NCI-H748 (cell line): Measurements from ENCODE around the gene ANG.
"Not testable (repeated sequence)": the region's sequence is repeated elsewhere in the genome, so short reads cannot be mapped to it uniquely, and the experiment has no call there.

ENCODE experiments used
- DNase-seq: peaks from one replicate; lab custom pipeline; 2025; ENCODE audit not compliant: unreplicated experiment; lab: John Stamatoyannopoulos, UW

Gene ANG

DNA sequence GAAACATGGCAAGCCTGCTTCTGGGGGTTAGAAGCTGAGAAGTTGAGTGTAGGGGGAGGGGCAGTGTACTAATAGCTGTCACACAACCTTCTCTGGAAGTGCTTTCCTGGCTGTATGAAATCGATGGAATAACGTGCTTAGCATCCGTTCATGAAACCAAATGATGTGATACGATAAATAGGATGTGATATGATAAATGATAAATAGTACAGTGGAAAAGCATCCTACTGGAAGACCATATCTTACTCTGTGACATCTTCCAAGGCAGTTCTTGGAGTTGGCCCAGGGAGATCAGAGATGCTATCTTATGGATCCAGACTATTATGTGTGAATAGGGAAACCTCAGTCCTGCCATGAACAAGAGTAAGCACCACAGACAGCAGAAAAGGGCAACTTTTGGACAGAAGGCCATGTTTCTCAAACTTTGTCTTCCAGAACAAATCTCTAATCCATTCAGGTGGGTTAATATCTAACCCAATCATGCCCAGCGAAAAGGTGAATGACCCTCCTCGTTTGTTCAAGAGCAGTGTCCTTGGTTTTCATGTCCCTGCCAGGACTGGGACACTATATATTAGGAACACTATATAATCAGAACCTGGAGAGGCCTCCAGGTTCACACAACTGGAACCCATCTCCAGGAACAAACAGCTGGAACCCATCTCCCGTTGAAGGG is at the start of gene ANG:
TSS of gene ANG (plus strand) at position 598 of the 673 bp plus-strand sequence. CDS start 4,801 bp downstream, outside the sequence.
- no peak for DNase-seq

DNA sequence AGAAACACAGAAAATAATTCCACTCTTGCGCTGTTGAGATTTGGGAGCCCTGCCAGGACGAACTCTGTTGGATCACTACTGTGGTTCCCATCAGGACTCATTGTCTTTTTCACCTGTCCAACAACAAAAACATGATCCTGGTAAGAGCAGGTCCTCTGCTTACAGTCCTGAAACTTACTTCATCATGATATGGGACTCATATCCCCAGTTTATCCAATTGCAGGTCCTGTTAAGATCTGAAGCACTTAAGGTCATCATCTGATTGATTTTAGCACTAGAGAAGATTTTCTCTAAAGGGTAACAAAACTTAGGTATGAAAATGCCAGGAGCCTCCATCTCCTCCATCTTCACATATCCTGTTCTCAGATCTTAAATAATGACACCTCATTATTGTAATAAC is 47.0 kb upstream of the ANG start, which contains the start of gene OR6S1:
TSS of gene OR6S1 (minus strand) at position 101 of the 400 bp plus-strand sequence. CDS start at position 101, 0 bp downstream.
- no peak for DNase-seq

DNA sequence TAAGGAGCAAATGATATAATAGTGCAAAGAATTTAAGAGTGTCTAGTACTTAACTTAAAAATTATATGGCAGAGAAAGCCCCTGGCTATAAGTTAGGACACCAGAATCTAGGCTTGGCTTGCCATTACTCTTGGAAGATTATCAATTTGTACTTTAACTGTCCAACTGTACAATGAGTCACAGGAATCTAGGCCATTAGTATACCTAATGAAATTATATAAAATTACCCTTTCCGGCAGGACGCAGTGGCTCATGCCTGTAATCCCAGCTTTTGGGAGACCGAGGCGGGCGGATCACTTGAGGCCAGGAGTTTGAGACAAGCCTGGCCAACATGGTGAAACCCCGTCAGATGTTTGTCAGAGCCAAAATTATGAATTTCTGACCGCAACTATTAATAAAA is 46.4 kb upstream of the ANG start:
- no peak for DNase-seq

DNA sequence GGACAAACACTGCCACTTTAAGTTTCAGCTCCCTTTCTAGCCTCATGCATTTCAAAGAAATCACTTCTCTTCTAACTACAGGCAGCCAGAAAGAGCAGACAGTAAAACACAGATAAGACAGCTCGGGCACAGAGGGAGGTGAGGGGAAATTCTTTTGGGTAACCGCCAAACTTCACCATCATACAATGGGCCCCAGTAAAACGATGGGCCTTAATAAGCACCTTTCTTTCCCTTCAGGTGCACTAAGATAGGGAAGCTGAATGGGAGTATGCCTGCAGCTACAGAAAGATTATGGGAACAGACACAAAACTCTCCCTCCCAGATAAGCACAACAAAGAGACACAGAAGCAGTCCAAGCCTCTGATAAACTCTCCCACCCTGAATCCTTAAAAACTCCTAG is 45.8 kb upstream of the ANG start:
- not testable (repeated sequence) for DNase-seq

DNA sequence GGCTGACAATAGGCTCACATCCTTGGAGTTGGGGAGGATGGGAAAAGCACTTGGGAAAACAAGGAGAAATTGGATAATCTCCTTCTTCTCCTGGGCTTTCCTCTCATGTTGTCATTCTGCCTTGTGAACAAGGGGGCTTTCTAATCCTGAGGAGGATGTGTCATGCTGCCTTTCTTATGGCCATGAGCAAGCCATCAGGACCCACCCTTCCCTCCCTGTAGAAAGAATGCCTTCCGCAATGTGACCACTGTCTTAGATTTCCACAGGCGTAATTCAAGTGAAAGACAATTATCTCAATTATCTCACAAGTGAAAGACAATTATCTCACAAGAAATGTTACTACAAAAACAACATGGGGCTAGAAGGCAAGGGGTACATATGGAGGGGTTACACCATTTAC is 44.0 kb upstream of the ANG start:
- no peak for DNase-seq

DNA sequence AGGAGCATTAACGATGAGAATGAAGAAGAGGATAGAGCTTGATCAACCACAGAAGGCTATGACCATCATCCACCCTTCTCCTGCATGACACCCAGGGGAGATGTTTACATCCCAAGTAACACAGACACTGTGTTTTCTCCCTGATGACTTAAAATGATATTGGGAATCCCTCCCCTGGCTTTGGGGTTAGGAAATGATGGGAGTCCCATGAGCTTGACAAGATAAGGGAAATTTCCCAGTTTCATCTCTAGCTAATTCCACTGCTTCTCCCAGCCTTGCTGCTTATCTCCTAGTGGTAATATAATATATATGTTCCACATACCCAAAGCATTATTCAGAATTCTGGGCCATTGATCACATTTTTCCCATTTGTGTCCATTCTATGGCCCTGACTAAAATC is 43.1 kb upstream of the ANG start:
- DNase-seq: no peak

DNA sequence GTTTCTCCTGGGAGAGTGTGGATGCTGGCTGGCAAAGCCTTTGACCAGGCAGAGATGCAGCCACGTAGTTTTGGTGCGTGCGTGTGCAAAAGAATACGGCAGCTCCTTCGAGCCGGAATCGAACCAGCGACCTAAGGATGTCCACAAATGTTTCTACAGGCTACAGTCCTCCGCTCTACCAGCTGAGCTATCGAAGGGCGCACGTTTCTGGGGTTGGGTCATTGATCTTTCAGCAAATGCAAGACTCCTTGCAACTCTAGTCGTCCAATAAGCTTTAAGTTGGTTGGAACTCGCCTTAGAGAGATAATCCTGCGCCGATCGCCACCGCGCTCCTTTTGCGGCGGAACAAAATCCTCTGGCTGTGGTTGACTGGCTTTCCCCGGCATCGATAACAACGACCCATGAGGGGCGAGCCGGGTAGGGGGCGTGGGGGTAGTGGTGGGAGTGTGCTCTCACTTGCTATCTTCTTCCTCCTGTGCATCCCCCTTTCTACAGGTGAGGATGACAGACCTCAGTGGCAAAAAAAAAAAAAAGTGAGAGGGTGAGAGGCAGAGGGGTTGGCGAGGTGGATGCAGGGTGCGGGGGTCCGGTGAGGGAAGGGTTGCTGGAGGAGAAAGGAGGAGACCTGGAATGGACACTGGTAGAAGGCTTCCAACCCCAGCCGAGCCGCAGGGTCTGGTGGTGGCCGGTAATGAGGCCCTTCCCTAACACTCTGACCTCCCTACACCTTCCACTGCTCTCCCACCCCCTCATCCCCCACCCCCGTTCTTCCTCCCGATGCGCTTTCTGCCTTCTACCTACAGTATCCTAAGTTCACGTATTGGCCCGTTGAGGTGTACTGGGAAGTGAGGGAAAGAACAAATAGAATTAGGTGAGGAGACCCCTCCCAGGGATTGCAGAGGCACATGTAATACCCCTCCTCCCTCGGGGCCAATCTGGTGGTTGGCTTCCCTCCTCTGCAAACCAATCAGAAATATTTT is 35.3 kb upstream of the ANG start:
- DNase-seq: peak; percentile 49

DNA sequence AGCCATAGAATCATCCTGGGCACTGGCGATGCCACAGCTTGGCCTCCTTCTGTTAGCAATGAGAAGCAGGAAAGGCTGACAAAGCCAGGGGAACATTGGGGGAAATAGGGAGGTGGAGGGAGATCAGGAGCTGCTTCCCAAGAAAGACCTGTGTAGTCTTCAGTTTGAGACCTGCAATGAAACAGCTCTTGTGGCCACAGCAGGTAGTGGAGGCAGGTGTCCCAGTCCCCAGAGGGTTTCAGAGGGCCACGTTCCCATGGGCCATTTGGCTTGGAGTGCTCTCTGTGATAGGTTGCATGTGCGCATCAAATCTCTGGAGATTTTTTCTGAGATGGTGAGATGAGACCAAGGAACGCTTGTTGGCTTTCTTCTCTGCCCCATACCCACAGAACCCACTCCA is 32.7 kb upstream of the ANG start:
- DNase-seq: no peak

DNA sequence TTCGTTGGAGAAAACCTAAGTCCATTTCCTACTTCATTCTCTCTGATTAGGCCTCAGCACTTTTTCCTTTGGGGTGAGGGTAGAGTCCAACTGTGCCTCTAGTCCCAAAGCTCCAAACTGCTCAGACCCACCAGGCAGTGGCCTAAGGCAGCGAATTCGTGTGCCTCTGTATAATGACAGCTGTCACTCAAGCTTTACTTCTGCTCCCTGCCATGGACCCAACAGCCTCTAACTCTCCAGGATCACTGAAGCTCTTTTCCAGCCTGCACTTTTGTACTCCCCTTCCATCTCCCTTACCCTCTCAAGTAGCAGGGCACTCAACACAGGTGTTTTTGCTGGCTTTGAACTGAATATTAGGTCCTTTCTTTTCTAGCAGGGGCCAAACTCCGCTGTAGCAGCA is 32.3 kb upstream of the ANG start:
- DNase-seq: no peak

DNA sequence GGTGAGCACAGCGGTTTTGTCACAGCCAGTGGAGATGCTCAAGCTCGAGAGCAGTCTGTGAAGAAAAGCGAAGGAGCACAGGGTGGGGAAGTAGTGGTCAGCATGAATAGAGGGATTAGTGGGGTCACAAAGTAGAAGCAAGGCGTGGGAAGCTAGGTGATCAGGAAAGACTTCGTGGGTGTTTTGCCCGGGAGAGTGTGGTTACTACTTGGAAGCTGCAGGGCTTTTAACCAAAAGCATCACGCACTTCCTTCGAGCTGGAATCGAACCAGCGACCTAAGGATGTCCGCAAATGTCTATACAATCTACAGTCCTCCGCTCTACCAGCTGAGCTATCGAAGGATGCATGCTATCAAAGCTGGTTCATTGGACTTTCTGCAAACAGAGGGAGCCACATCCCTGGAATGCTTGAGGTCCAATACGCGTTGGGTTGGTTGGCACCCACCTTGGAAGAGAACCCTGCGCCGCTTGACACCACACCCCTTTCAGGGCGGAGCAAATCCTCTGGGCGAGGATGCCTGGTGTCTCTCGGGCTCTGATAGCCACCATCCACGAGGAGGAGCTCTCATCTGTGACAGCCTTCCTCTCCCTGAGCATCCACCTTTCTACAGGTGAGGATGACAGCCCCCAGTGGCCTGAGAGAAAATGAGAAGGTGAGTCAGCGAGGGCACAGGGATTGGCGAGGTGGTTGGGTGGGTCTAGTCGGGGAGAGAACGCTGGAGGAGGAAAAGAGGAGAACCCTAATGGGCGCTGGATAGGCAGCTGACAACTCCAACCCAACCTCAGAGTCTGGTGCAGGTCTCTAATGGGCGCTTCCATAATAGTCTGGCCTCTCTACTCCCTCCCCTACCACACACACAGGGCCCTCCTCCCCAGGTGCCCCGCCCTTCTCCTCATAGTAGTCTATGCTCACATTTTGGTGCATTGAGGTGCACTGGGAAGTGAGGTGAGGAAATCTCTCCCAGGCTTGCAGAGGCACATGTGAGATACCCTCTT is 31.1 kb upstream of the ANG start:
- peak; percentile 72 for DNase-seq

DNA sequence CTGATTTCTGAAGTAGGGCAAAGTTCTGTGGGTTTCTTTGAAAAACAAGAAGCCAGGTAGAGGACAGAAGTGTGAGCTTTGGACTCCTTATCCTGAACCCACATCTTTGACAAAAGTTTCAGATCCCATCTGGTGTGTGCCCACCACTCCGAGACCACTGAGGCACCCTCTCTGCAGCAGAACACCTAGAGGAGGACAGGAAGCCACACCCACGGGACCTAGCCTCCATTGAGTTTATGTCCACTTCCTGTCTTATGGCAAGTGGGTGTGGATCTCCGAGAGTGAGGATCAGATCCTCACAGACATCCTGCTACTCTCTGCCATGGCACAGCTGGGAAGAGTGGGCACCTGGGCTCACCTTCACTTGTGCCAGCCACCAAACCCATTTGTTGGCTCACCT is 30.3 kb upstream of the ANG start:
- DNase-seq: no peak

DNA sequence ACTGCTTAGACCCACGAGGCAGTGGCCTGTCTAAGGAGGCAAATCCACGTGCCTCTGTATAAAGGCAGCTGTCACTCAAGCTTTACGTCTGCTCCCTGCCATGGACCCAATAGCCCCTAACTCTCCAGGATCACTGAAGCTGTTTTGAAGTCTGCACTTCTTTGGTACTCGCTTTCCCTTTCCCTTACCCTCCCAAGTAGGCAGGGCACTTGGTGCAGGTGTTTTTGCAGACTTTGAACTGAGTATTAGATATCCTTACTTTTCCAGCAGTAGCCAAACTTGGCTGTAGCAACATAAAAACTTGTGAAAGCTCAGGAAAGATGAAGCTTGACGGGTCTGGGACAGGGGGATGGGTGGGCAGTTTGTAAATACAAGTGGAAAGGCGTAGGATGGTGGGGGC is 29.2 kb upstream of the ANG start:
- DNase-seq: no peak

DNA sequence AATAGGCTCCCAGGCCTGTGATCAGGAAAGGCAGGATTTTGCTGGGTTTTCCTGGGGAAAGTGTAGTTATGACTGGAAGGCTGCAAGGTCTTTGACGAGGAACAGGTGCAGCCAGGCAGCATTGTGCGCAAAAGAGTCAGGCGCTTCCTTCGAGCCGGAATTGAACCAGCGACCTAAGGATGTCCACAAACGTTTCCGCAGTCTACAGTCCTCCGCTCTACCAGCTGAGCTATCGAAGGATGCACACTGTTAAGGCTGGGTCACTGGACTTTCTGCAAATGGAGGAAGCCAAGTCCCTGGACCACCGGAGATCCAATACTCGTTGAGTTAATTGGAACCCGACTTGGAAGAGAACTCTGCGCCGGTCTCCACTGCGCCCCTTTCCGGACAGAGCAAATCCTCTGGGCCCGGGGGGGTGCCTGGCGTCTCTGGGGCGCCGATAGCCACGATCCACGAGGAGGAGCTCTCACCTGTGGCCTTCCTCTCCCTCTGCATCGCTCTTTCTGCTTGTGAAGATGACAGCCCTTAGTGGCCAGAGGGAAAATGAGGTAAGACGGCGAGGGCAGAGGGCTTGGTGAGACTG is 28.7 kb upstream of the ANG start:
- DNase-seq: no peak

DNA sequence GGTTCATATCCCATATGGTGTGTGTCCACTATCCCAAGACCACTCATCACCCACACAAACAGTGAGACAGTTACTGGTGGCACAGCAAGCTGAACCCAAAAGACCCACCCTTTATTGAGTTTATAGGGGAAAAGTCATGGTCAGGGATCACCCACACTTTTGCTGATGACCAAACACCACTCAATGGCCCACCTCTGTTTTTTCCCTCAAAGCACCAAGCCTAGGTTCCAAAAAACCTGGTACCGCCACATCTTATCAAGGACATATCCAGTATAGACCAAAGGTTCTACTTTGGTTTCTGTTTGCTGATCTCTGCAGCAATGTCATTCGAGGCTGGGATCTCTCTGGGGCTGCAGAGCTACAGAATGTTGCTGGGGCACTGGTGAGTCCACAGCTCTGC is 27.4 kb upstream of the ANG start:
- DNase-seq: no peak

DNA sequence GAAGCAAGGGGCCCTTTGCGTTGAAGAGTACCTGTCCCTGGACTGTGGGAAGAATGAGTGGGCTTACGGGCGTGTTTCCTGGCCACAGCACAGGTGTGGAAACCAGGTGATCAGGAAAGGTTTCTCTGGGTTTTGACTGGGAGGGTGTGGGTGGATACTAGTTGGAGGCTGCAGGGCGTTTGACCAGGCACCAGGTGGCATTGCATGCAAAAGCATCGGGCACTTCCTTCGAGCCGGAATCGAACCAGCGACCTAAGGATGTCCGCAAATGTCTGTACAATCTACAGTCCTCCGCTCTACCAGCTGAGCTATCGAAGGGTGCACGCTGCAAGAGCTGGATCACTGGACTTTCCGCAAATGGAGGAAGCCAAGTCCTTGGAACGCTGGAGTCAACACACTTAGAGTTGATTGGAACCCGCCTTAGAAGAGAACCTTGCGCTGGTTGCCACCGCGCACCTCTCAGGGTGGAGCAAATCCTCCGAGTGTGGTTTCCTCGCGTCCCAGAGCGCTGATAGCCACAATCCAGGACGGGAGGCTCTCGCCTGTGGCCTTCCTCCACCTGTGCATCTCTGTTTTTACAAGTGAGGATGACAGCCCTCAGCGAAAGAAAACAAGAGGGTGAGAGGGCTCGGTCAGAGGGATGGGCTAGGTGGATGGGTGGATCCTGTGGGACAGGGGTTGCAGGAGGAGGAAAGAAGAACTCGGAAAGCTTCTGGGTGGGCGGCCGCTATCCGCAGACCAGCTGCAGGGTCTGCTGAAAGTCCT is 25.4 kb upstream of the ANG start:
- DNase-seq: peak; percentile 82

DNA sequence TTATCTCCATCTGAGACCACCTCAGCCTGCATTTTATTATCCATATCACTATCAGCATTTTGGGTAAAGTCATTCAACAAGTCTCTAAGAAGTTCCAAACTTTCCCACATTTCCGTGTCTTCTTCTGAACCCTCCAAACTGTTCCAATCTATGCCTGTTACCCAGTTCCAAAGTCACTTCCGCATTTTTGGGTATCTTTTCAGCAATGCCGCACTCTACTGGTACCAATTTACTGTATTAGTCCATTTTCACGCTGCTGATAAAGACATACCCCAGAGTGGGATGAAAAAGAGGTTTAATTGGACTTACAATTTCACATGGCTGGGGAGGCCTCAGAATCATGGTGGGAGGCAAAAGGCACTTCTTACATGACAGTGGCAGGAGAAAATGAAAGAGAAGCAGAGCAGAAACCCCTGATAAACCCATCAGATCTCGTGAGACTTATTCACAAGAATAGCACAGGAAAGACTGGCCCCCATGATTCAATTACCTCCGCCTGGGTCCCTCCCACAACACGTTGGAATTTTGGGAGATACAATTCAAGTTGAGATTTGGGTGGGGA is 22.1 kb upstream of the ANG start:
- not testable (repeated sequence) for DNase-seq

DNA sequence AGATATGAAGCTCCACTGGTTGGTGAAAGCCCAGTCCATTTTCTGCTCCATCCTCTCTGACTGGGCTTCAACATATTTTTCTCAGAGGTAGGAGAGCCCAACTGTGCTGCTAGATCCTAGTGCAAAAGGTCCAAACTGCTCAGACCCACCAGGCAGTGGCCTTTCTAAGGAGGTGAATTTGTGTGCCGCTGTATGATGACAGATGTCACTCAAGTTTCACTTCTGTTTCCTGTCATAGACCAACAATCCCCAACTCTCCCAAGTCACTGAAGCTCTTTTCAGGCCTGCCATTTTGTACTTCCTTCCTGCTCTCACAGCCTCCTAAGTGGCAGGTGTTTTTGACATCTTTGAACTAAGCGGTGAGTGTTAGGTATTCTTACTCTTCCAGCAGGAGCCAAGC is 20.6 kb upstream of the ANG start:
- DNase-seq: no peak

DNA sequence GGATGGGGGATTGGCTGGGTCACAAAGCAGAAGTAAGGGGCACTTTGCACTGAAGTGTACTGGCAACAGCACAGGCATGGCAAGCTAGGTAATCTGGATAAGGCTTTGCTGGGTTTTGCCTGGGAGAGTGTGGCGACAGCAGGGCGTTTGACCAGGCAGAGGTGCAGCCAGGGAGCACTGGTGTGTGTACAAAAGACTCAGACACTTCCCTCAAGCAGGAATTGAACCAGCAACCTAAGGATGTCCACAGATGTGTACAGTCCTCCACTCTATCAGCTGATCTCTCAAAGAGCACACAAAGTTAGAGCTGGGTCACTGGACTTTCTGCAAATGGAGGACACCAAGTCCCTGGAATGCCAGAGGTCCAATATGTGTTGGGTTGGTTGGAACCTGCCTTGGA is 19.6 kb upstream of the ANG start:
- DNase-seq: no peak

DNA sequence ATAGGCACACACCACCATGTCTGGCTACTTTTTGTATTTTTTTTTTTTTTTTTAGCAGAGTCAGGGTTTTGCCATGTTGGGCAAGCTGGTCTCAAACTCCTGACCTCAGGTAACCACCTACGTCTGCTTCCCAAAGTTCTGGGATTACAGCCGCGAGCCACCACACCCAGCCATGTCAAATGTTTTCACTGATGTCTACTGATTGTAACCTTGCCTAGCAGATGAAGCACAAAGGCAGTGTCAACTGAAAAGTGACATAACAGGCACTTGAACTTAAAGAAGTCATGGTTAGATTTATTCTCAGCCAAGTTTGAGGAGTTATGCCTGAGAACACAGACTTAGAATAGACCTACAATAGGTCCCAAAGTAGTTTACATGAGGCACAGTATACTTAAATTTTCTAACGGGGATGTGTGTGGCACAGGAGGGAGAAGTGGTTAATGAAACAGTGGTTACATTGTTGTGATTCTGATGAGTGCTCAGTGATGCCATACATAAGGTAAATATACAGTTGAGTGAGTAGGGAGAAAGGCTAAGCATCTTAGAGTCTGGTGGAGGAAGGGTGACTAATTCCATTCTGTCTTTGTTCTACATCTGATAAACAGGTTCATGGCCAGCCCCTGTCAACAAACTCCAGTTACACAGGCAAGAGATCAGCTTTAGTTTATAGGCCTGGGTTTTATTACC is 16.8 kb upstream of the ANG start:
- DNase-seq: no peak
